GF-D8 (cell line): ENCODE data around the gene CASR.
"Not testable (repeated sequence)": the region's sequence is repeated elsewhere in the genome, so short reads cannot be mapped to it uniquely, and the experiment has no call there.

Source experiments
- DNase-seq: peaks from one replicate; lab custom pipeline; 2025; lab: John Stamatoyannopoulos, UW

Gene CASR

GRCh38 chr3:122183521-122183892 is at the start of gene CASR:
CASR (plus strand) TSS chr3:122183668; CDS start chr3:122254190, 70,522 bp downstream.
- DNase-seq = no peak

DNA sequence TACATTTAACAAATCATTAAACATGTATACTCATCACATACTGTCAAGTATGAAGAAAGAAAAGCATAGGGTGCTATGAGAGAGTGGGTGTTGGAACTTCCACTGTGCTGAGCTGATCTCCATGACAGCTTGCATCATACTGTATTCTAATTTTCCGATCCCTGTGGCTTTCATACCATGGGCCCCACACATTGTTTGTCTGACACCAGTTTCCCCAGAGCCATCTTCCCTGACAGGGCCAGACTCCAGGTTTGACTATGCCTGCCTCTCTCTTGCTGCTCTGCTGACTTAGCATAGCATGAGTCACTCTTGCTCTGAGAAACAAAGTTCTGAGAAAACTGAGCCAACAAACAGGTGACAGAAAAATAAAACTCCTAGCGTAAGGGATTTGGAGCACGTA is 37.0 kb upstream of the CASR start:
- no peak for DNase-seq

DNA sequence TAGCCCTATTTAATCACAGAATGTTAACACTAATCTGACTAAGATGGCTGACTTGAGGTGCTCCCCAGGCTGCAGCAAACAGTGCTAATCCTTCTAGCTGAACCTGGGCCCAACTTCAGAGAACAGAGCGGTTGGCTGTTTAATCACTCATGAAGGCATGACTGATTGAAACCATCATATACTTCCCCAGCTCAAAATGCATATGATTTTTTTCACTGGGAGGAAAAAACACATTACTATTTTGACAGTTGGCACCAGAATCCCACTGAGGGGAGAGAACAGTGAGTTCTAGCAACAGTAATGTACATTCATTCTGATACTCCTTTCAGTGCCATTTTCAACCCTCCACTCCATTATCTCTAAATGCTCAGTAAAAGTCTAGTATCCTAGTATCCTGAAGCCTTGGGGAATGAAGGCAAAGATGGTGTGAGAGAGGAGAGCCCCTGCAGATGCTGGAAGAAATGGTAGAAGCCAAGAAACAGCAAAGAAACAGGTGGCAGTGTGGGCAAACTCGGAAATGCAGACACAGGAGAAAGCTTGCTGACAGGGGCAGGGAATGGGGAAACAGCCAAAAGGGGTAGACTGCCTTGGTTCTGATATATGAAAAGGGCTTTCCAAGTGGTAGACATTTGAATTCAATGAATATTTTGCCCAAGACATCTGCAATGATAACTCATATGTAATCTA is 34.4 kb upstream of the CASR start:
- DNase-seq = no peak

DNA sequence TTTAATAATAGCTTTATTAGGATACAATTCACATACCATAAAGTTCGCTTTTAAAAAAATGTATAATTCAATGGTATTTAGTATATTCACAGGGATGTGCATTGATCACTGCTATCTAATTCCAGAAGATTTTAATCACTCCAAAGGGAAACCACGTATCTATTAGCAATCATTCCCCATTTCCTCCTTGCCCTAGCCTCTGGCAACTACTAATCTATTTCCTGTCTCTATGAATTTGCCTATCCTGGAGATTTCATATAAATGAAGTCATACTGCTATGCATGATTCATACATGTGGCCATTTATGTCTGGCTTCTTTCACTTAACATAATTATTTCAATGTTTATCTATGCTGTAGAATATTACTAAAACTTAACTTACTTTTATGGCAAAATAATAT is 32.0 kb upstream of the CASR start:
- no peak for DNase-seq

GRCh38 chr3:122164983-122165382 is 18.5 kb upstream of the CASR start:
- DNase-seq = not testable (repeated sequence)

DNA sequence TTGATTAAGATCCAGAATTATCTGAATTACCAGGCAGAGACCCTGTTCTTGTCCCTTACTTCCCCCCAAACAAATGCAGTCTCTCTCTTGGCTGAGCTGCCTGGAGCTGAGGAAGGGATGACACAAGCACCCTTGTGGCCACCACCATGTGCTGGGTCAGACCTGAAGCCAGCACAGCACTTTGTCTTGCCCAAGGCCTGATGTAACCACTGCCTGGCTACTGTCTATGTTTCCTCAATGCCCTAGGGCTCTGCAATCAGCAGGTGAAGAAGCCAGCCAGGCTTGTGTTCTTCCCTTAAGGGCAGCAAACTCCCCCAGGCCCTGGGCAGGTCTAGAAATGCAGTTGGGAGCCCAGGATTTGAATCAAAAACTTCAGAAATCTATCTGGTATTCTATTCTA is 15.8 kb upstream of the CASR start:
- DNase-seq = peak; percentile 22

DNA sequence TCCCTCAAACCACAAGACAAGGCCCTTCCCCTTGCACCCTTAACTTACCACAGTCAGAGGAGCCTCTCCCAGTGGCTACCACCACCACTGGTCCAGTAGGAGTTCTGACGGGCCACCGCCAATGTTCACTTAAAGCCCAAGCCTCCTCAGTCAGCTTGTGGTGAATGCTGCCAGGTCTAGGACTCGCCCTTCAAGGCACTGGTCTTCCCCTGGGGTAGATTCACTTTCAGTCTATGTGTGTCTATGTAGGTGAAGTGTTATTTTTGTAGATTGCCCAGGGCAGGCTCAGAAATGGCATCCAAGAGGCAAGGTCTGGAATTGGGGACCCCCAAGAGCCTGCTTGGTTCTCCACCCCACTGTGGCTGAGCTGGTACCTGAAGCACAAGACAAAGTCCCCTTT is 15.4 kb upstream of the CASR start:
- no peak for DNase-seq

DNA sequence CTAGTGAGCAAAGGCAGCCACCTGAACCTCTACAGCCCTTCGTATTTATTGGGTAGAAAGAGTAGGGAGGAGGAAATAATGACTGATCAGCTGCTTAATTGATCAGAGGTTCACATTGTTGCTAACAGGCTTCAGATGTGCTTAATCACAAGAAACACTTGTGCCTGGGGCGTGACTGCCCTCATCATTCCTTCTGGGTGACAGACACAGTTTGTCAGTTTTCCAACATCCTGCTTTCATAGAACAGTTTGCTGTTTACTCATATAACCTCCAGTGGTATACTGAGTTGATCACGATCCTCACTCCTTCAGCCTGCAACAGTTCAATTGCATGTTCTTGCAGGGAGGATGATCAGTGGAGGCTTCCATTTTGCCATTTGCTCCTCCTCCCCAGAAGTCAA is 13.6 kb upstream of the CASR start:
- DNase-seq = no peak

DNA sequence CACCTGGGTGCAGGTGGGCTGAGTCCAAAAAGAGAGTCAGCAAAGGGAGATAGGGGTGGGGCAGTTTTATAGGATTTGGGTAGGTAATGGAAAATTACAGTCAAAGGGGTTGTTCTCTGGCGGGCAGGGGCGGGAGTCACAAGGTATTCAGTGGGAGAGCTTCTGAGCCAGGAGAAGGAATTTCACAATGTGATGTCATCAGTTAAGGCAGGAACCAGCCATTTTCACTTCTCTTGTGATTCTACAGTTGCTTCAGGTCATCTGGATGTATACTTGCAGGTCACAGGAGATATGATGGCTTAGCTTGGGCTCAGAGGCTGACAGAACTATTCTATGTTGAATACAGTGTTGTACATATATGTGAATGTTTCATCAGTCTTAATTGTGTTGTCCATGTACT is 12.1 kb upstream of the CASR start:
- not testable (repeated sequence) for DNase-seq

DNA sequence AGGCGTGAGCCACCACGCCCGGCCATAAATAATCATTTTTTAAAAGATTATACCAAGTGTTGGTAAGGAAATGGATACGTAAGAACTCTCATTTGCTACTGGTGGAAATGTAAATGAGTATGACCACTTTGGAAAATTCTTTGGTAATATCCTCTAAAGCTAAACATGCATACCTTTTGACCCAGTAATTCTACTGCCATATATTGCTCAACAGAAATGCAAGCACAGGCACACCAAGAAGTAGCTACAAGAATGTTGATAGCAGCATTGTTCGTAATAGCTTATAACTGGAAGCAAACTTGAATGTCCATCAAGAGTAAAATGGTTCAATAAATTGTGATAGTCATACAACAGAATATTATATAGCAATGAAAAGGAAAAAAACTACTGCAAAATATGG is 4.8 kb upstream of the CASR start:
- DNase-seq = no peak

DNA sequence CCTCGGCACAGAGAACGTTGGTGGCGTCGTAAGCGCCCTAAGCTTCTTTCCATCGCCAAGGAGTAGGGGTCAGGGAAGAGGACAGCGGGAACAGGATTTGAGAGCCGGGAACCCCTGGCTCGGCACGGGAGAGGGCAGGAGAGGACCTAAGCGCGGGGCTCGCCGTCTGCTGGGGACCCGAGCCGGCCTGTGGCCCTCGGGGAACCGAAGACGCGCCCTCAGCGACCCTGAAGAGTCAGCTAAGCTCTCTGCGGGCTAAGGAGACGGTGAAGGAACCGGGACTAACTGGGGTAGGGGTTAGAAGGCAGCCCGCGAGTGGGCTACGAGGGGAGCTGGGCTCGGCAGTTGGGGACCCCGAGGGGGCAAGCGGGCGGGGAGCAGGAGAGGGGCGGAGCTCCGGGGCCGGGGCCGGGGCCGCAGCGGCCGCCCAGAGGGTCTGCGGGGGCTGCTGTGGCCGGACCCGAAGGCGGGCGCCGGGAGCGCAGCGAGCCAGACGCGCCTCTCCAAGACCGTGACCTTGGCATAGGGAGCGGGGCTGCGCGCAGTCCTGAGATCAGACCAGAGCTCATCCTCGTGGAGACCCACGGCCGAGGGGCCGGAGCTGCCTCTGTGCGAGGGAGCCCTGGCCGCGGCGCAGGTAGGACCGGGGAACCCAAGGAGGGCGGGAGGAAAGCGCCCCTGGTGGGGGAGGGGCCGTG is 574 bp downstream of the CASR start:
- no peak for DNase-seq

GRCh38 chr3:122184591-122184929 is 1.1 kb downstream of the CASR start:
- DNase-seq = no peak

DNA sequence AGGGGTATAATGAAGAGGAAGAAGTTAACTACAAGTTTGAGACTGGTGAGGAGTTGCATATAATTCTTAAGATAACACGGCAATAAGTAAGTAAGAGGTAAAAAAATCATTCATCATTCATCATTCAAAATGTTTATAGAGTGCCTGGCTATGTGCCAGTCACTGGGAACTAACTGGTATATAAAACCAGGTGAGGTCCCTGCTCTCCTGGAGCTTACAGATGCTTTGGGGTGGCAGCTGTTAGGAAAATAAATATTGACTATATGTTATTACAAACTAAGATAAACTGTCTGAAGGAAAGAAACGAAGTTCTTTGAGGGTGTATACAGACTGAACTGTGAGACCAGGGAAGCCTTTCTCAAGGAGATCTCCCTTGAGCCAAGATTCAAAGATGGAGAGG is 2.9 kb downstream of the CASR start:
- no peak for DNase-seq

- no peak for DNase-seq
These were observed 5.3 kb downstream of the CASR start for GRCh38 chr3:122188737-122189136.

GRCh38 chr3:122189357-122189756 is 5.9 kb downstream of the CASR start:
- DNase-seq = no peak

DNA sequence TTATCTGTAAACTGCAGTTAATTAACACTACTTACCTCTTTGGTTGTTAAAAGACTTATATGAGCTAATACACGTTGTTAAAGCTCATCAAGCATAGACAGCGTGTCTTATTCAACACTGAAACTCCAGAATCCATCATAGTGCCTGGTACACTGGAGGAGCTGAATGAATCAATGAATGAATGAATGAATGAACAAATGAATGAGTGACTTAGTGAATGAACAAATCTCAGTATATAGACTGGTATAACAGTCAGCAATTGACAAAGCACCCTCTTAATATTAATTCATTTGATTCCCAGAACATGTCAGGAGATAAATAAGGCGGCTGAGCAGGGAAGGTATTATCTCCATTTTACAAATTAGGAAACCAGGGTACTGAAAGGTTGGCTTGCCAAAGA is 7.1 kb downstream of the CASR start:
- DNase-seq = no peak

- no peak for DNase-seq
These were observed 15.5 kb downstream of the CASR start for GRCh38 chr3:122198966-122199365.

GRCh38 chr3:122199552-122199951 is 16.1 kb downstream of the CASR start:
- no peak for DNase-seq

DNA sequence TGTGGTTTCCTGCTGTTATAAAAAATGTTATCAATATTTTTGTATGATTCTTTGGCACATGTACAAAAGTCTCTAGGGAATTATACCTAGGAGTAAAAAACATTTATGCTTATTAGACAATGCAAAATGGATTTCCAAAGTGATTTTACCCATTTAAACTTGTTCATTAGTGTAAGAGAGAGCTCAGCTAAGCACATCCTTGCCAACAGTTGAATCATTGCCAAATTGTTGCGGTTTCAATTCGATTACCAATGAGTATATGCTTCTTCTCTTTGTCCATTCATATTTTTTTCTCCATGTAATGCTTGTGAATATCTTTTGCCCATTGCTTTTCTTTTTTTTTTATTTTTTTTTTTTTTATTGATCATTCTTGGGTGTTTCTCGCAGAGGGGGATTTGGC is 17.2 kb downstream of the CASR start:
- DNase-seq = no peak

GRCh38 chr3:122201476-122201875 is 18.0 kb downstream of the CASR start:
- not testable (repeated sequence) for DNase-seq

- DNase-seq = no peak
These were observed 25.1 kb downstream of the CASR start for GRCh38 chr3:122208579-122208978.

GRCh38 chr3:122213650-122214049 is 30.2 kb downstream of the CASR start:
- no peak for DNase-seq

DNA sequence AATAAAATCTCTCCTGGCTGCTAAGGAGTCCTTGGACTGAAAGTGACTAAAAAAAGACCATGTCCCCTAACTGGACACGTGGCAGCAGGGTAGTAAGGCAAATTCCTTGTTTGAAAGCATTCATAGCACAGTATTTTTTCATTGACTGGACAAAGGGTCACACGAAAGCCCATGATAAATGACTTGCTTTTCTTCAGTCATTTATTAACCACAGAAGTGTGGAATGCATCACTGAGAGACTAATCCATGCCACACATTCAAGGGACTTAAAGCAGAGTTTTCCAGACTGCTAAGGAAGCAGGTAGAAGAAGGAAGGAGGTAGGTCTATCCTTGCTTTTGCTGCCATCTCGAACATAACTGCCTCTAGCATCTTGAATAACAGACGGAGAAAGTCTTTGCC is 31.2 kb downstream of the CASR start:
- DNase-seq = no peak
